ENCODE data around the gene FNDC3B.
"Not testable (repeated sequence)": the region's sequence is repeated elsewhere in the genome, so short reads cannot be mapped to it uniquely, and the experiment has no call there.

- TF ChIP-seq, protein P1, sequence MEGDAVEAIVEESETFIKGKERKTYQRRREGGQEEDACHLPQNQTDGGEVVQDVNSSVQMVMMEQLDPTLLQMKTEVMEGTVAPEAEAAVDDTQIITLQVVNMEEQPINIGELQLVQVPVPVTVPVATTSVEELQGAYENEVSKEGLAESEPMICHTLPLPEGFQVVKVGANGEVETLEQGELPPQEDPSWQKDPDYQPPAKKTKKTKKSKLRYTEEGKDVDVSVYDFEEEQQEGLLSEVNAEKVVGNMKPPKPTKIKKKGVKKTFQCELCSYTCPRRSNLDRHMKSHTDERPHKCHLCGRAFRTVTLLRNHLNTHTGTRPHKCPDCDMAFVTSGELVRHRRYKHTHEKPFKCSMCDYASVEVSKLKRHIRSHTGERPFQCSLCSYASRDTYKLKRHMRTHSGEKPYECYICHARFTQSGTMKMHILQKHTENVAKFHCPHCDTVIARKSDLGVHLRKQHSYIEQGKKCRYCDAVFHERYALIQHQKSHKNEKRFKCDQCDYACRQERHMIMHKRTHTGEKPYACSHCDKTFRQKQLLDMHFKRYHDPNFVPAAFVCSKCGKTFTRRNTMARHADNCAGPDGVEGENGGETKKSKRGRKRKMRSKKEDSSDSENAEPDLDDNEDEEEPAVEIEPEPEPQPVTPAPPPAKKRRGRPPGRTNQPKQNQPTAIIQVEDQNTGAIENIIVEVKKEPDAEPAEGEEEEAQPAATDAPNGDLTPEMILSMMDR (IDR thresholded peaks at IDR 0.05; ENCODE audit: low read depth, low read length) = not testable (repeated sequence)
- not testable (repeated sequence) for TF ChIP-seq EZH2phosphoT487 (IDR thresholded peaks at IDR 0.05; ENCODE audit: low read depth)
Measured at GRCh38 chr3:171990239-171990638, 49.1 kb upstream of the FNDC3B start.

Measured in OCI-LY3 (cell line).